Fibroblast of the aortic adventitia (primary cell): ENCODE results near the gene TMEM255B. TPM values are rescaled to one million over a fixed set of nuclear protein-coding genes. Genes with fewer than 3 reads are reported as not detected.

Source experiments
- DNase-seq: peaks from one replicate; pipeline ENCODE4 v3.0.0-alpha.2; 2010; ENCODE audit warnings: low read depth
- H3K4me3 ChIP-seq: 2 replicates; pipeline ENCODE4 v1.5.1; 2011; ENCODE audit warnings: low read depth, mild to moderate bottlenecking, control low read depth, low read length, moderate library complexity
- CTCF ChIP-seq: IDR thresholded peaks from 2 replicates; pipeline ENCODE4 v1.5.1; 2011; ENCODE audit warnings: mild to moderate bottlenecking, low read length, control low read depth, inconsistent platforms; ENCODE audit not compliant: insufficient read depth
- total RNA-seq: library from RNA; depleted of rRNA; stranded (reverse); fragments of >200 nt; gene quantifications from 2 replicates; pipeline ENCODE4 v1.2.3, GENCODE V29; 2012; ENCODE audit warnings: low replicate concordance

The TMEM255B gene
- total RNA-seq, 1 donor, result not detected

- no peak for TF ChIP-seq CTCF
- H3K4me3 ChIP-seq, result no peak overlapping the region
- DNase-seq, result no peak
These were observed 53.4 kb downstream of the TMEM255B start for GRCh38 chr13:113812178-113813040.

DNA sequence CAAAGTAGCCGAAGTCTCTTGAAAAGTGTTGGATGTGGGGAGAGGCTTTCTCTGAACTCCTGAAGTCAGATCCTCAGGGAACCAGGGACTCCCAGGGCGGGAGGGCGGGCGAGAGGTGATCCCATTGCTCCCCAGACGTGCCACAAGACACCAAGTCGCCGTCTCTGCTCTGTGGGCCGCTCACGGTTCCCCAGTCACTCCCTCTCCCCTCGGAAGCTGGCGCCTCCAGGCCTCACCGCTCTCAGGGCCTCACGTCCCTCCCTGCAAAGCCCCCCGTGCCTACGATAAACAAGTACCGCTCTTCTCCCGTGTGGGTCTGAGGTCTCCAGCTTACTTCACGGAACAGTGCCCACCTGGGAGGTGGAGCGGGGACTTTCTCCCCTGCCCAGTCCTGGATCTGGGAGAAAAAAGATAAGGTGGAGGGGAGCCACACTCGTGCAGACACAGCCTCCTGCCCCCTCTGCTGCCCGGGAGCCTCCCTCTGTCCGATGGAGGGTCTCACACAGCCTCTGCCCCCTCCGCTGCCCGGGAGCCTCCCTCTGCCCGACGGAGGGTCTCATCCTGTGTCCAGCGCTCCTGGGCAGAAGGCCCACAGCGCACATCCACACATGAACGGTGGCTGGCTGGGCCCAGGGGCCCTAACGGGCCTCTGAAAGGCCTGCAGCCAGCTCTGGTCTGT is 54.2 kb downstream of the TMEM255B start:
- H3K4me3 ChIP-seq, result no peak overlapping the region
- DNase-seq, result no peak
- no peak for TF ChIP-seq CTCF

GRCh38 chr13:113813749-113814434 is 54.9 kb downstream of the TMEM255B start:
- no peak overlapping the region for H3K4me3 ChIP-seq
- no peak for TF ChIP-seq CTCF
- DNase-seq, result peak; percentile 65

- no peak for TF ChIP-seq CTCF
- DNase-seq, result peak; percentile 57
- no peak overlapping the region for H3K4me3 ChIP-seq
These were observed 55.4 kb downstream of the TMEM255B start for GRCh38 chr13:113814435-113814821.

- DNase-seq, result no peak
- H3K4me3 ChIP-seq, result no peak overlapping the region
- TF ChIP-seq CTCF, result no peak
These were observed 56.4 kb downstream of the TMEM255B start for GRCh38 chr13:113815151-113816058.
